ENCODE results near the gene TSKS. TPM values are rescaled to one million over a fixed set of nuclear protein-coding genes. Genes with fewer than 3 reads are reported as not detected.
A peak's percentile ranks its signal among the peaks of the same experiment; 100 is the strongest.

Gene TSKS
- total RNA-seq, 1 donor from 2014 or later: 0.86 TPM

DNA sequence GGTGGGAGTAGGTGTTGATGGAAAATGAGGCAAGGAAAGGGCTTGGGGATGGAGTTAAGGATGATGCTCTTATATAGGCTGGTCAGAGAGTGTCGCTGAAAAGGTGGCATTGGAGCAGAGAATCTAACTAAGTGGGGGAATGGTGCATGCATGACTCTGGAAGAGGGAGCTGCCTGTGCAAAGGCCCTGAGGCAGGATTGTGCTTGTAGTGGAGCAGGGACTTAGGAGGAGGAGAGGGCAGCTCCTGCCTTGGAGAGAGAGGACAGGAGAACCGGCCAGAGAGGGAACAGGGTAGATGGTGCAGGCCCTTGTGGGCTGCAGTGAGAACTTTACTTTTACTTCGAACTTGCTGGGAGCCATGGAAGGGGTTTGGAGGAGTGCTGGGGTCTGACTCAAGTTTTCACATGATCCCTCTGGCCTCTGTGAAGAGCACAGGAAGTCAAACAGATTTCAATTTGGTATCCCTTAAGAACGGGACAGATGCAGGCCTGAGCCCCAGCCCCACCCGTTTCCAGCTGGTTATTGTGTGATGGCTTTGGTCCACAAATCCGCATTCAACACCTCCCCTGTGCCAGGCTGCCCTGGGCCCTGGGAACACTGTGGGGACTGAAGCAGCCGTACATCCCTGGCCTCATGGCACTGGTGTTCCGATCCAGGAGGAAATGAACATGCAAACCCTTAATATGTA lies 10.7 kb upstream of the TSKS start:
- no peak for DNase-seq
- peak; percentile 30 for ATAC-seq (ENCODE audit: poor library complexity)
- intact Hi-C loops (cut with DNase I): no loop called here

DNA sequence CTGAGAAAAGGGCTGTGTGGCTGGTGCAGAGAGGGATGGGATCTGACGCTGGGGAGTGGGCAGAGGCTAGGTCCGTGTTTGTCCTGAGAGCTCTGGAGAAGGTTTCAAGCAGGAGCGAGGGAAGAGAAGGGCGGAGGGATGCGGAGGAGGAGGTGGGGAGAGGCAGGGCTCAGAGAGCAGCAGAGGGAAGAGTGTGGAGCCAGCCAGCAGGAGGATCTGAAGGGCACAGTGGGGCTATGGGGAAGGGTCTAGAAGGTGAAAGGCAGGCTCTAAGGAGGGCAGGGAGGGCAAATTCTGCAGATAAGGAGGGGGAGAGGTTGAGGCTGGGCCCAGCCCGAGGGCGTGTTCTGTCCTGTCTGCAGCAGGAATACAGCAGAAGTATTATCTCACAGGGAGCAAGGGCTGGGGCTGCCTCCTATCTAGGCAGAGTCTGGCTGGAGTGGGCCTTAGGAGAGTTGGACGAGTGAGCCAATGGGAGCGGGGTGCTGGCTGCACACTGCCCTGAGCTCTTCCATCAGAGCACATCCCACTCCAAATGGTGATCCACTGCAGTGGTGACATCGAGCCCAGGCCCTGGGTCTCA lies 9.8 kb upstream of the TSKS start:
- DNase-seq (no peak), ATAC-seq (ENCODE audit: poor library complexity) (no peak)
- intact Hi-C loops (cut with DNase I): no loop called here

DNA sequence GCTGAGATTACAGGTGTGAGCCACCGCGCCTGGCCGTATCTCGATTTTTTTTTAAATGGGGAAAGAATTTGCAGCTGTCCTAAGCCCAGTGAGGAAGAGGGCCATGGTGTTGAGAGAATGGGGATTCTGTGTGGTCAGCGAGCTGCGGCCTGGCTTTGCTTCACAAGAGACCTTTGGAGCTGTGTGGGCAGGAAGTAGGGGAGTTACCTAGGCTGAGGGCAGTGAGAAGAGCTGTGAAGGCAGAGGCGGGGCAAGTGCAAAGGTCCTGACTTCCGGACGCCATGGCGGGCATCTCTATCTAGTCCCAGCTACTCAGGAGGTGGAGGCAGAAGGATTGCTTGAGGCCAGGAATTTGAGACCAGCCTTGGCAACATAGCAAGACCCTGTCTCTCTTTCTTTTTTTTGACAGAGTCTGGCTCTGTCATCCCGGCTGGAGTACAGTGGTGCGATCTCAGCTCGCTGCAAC lies 8.6 kb upstream of the TSKS start:
- DNase-seq (no peak), ATAC-seq (ENCODE audit: poor library complexity) (no peak)
- intact Hi-C loops (cut with DNase I): no loop called here

DNA sequence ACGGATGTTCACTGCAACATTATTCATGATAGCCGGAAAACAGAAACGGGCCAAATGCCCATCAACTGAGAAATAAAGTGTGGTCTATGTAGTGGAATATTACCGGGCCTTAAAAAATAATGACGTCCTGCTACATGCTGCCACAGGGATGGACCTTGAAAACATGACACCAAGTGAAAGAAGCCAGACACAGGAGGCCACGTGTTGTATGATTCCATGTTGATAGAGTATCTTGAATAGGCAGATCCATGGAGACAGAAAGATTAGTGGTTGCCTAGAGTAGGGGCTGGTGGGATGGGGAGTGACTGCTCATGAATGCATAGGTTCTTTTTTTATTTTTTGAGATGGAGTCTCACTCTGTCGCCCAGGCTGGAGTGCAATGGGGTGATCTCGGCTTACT lies 7.4 kb upstream of the TSKS start:
- intact Hi-C loops (cut with DNase I): no loop called here
- ATAC-seq (ENCODE audit: poor library complexity): no peak

DNA sequence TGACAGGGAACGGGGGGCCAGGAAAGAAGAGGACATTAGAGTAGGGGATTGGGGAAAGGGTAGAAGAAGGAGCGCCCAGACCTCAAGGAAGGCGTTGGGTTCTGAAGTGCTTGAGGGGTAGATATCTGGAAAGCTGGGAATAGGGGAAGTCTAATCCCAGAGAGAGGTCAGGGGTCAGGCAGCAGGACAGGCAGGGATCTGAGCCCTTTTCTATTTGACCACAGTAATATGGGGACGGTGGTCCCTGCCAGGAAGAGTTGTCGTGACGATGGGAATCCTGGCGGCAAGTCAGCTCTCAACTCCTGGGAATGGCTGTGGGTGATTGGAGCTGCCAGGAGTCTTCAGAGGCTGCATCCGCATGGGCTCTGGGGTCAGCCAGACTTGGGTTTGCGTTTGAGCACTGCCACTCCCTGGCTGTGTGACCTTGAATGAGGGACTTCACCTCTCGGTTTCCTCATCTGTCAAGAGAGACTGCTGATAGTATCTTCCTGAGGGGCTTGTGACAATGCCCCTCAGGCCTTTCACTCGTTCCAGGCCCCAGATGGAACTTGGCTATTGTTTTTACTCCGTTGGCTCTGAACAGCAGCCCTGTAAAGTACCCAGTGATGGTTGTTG lies 5.0 kb upstream of the TSKS start:
- no peak for DNase-seq
- intact Hi-C loops (cut with DNase I): loop anchor here (5.0 kb wide), 1 partner anchor 39 kb away; no protein-coding TSS in a partner anchor
- no peak for ATAC-seq (ENCODE audit: poor library complexity)

More for the DNA sequence above, 7.4 kb upstream of the TSKS start:
- no peak for DNase-seq

DNA sequence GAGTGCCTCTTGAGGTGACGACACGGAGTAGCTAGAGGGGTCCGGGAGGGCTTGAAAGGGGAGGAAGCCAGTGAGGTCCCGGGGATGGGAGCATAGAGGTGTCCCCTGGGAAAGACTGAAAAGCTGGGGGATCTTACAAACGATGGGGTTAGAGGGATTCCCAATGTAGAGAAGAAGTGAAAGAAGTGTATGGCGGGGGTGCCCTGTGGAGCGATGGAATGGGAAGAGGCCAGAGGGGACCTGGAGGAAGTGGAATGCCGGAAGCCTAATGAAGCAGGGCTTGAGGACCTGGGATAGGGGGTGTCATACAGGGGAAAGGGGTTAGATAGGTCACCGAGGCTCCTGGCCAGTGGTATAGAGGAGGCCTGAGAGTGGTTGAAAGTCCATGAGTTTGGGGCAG lies 4.3 kb upstream of the TSKS start:
- ATAC-seq (ENCODE audit: poor library complexity) (no peak), DNase-seq (no peak)
- intact Hi-C loops (cut with DNase I): loop anchor here (5.0 kb wide), 1 partner anchor 40 kb away; no protein-coding TSS in a partner anchor

DNA sequence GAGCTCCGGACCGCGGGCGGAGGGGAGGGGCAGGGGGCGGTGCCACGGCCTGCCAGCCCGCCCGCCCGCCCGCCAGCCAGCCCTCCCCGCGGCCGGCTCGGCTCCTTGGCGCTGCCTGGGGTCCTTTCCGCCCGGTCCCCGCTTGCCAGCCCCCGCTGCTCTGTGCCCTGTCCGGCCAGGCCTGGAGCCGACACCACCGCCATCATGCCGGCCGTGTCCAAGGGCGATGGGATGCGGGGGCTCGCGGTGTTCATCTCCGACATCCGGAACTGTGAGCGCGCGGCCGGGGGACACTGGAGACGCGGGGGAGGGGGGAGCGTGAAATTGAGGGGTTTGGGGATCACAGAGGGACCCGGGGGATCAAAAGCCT lies 3.8 kb upstream of the TSKS start, which contains the start of gene AP2A1:
TSS of gene AP2A1 (plus strand) at position 72 of the 370 bp plus-strand sequence. CDS start at position 205, 133 bp downstream.
- DNase-seq (no peak), ATAC-seq (ENCODE audit: poor library complexity) (no peak)
- intact Hi-C loops (cut with DNase I): loop anchor here (5.0 kb wide), 1 partner anchor 40 kb away; no protein-coding TSS in a partner anchor

DNA sequence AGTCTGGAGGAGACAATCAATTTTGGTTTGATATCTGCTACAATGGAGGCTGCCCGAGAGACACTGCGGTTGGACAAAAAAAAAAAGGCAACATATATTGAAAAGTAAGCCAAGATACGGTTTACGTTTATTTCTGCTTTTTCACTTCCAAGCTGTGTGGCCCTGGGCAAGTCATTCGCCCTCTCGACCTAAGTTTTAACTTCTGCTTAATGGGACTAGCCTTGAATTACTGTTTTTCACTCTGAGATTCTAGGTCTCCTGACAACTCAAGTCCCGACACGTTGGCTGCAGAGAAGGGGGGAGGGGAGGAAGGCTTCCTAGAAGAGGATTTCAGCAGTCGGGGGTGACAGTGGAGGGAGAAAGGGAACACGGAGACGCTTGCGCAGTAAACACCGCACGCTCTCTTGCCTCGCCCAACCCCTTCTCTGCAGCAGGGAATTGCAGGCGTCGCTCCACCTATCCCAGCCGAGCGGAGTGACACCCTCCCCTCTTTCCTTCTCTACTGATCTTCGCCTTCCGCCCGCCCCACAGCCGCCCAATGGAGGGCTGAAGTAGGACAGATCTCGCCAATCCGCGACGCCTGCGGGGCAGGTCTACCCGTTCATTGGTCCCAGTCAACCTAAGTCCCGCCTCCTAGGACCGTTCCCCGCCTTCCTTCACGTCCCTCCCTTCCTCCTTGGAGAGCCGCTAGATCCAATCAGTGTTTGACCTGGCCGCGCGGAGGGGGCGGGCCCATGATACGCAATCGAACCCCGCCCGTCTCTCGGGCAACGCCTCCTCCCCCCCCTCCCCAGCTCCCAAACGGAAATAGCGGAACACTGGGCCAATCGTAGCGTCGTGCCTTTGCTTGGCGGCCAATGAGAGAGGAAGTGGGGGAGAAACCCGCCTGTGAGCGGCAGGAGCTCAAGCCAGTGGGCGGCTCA lies 3.2 kb upstream of the TSKS start:
- intact Hi-C loops (cut with DNase I): loop anchor here (5.0 kb wide), 1 partner anchor 41 kb away; no protein-coding TSS in a partner anchor
- DNase-seq (peak; percentile 99), ATAC-seq (ENCODE audit: poor library complexity) (peak; percentile 90)

DNA sequence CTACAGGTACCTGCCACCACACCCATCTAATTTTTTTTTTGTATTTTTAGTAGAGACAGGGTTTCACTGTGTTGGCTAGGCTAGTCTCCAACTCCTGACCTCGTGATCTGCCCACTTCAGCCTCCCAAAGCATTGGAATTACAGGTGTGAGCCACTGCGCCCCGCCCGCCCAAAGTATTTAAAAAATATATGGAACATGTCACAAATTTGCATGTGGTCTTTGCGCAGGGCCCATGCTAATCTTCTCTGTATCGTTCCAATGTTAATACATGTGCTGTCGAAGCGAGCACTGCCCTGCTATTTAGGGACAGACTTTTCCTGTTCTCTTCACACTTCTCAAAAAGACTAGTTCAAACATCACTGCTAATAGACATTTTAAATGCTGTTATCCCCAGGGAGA lies 1.2 kb upstream of the TSKS start:
- intact Hi-C loops (cut with DNase I): no loop called here
- ATAC-seq (ENCODE audit: poor library complexity): no peak
- DNase-seq: no peak

DNA sequence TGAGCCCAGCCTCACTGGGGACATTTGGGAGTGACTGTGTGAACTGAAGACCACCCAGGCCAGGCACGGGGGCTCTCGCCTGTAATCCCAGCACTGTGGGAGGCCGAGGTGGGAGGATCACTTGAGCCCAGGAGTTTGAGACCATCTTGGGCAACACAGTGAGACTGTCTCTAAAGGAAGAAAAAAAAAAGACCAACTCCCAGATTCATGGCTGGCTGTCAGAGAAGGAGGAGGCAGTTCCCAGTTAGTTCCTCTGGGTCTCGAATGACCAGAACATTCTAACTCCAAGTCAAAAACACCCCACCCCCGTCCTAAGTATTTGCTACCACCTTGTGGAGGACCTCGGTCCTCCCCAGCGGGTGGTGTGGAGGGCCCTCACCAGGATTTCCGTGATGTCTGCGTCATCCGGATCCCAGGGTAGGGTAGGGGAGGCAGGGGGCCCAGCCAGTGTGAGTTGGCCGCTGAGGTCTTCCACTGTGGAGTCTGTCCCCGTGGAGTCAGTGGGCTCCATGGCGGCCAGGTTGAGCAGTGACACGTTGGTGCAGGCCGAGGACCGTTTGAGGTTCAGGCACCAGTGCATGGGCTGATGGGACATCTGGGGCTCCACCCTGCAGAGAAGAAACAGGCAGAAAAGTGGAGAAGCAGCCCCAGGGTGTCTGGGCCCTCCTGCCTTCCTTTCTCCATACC lies 1.3 kb downstream of the TSKS start:
- ATAC-seq (ENCODE audit: poor library complexity) (no peak), DNase-seq (peak; percentile 56)
- intact Hi-C loops (cut with DNase I): no loop called here

DNA sequence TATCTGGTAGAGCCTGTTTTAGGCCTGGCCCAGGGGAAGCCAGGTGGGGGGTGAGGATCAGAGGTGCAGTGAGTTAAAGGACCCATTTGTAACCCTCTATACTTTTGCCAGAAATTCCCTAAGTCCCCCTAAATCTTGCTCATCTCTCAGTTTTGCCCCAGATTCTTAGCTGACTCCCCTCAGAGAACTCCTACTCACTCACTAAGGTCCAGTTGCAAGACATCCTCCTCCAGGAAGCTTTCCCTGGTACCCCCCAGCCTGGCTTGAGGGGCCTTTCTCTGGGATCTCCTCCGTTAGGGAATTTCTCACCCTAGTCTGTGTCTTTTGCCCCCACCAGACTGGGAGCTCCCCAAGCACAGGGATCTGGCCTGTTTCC lies 1.9 kb downstream of the TSKS start:
- intact Hi-C loops (cut with DNase I): no loop called here
- DNase-seq (no peak), ATAC-seq (ENCODE audit: poor library complexity) (no peak)

DNA sequence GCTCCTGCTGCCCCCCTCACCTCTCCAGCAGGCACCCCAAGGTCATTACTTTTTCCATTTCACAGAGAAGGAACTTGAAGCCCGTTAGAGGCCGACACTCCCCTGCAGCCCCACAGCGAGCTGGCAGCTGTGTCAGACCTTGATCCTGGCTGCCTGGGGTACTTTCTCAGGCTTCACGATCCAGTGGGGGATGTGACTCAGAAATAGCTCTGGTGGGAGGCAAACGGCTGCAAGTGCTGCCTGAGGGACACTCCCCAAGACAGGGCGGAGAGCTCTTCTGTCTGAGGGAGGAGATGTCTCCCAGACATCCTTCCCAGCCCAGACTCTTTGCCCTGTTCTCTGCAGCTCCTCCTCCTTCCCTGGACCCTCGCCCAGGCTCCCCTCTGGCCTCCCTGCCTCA lies 4.8 kb downstream of the TSKS start:
- ATAC-seq (ENCODE audit: poor library complexity) (no peak), DNase-seq (no peak)
- intact Hi-C loops (cut with DNase I): no loop called here

DNA sequence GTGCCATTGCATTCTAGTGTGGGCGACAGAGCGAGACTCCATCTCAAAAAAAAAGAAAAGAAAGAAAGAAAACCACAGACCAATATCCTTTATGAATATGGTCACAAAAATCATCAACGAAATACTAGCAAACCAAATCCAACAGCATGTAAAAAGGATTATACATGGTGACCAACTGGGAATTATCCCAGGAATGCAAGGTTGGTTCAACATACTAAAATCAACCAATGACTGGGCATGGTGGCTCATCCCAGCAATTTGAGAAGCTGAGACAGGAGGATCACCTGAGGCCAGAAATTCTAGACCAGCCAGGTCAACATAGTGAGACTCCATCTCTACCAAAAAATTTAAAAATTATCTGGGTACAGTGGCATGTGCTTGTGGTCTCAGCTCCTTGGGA lies 7.2 kb downstream of the TSKS start:
- no peak for DNase-seq
- ATAC-seq (ENCODE audit: poor library complexity): no peak
- intact Hi-C loops (cut with DNase I): no loop called here

DNA sequence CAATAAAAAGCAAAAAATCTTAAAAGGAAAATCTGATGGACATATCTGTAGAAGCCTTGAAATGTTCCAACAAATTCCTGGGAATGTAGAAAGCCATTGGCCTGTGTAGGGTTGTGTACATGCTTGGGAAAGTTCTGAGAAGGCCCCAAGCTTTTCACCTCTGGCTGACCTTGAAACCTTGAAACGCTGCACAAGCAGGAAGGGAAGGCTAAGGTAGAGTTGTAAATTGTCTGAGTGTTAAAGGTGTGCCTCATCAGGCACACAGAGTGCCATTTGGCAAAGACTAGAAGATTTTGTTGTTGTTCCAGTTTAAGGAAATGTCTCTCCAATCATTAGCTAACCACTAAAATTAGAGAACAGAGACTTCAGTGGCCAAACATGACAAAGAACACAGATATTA lies 10.4 kb downstream of the TSKS start:
- DNase-seq (no peak), ATAC-seq (ENCODE audit: poor library complexity) (no peak)
- intact Hi-C loops (cut with DNase I): no loop called here

DNA sequence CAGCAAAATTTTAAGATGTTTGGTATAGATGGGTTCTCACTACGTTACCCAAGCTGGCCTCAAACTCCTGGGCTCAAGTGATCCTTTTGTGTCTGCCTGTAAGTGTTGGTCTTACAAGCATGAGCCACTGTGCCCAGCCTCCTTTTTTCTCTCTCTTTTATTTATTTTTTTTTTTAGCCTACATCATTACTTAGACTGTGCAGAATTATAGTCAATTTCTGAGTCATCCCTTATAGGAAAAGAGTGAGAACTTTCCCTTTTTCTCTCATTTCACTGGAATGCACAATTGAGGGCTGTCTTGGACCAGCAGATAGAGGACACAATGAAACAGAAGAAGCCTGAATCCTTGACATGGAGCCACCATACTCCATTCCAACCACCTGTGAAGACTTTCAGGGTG lies 13.3 kb downstream of the TSKS start:
- DNase-seq: no peak
- intact Hi-C loops (cut with DNase I): no loop called here
- no peak for ATAC-seq (ENCODE audit: poor library complexity)

DNA sequence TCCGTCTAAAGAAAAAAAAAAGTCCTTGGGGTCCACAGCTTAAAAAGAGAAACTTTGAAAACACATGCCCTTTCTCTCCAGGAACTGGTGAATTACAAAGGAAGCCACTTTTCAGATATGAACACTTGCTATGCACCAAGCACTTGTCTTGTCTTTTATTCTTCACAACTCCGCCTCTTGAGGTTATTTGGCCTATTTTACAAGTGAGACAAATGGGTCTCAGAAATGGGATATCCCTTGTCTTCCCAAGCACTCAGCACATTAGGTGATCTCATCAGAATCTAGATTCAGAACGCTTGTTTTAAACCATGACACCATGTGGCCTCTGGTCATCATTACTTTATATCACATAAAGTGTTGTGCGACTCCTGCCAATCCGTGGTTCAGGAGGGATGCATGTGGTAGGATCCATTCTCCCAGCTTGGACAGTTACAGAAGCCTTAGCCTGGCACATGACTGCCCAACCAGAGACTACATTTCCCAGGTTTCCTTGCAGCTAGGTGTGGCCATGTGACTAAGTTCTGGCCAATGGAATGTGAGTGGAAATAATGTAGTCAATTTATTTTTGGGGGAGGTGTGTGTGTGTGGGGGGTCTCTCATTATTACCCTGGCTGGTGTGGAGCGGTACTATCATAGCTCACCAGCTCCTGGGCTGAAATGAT lies 13.9 kb downstream of the TSKS start:
- ATAC-seq (ENCODE audit: poor library complexity) (peak; percentile 26), DNase-seq (no peak)
- intact Hi-C loops (cut with DNase I): no loop called here

DNA sequence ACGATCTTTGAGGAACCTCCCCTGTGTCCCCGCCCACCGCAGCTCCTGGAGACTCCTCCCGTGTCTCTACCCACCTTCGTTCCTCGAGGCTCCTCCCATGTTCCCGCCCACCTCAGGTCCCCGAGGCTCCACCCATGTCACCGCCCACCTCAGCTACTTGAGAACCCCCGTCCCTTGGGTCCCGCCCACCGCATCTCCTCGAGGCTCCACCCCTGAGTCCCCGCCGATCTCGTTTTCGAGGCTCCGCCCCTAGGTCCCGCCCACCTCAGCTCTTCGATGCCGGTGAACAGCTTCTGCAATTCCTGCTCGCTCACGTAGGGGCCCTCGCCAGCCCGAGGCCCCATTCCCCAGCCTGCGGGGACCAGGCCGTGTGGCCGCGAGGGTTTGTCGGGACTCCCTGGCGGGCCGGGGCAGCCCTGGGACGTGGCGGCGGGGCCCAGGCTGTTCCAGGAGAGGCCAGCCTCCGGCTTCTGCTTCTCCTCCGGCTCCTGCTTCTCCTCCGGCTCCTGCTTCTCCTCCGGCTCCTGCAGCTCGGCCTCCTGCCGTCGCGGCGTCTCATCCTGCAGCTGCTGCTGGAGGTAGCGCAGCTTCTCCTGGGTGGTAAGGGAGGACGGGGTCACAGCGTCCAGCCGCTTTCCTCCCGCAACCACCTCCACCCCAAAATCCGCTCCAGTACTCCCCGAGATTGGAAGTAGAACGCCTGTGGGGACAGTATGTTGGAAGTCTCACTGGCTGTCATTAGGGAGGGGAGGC lies 16.7 kb downstream of the TSKS start:
- intact Hi-C loops (cut with DNase I): no loop called here
- DNase-seq: peak; percentile 65
- ATAC-seq (ENCODE audit: poor library complexity): peak; percentile 36
